Aorta (tissue), 5 donors: ENCODE results near the gene NOP9. TPM values are rescaled to one million over a fixed set of nuclear protein-coding genes. Genes with fewer than 3 reads are reported as not detected.
A peak's percentile ranks its signal among the peaks of the same experiment; 100 is the strongest.

Source experiments
- ATAC-seq: fragments of 200-7000 bp; cut with Tn5 transposase; one replicate; pipeline ENCODE4 v1.9.1; 2022; ENCODE audit warnings: moderate library complexity; ENCODE audit not compliant: low FRiP score
- DNase-seq, 2 donors: peaks; one replicate each; pipeline ENCODE4 v3.0.0-alpha.2; 2020
- H3K27ac ChIP-seq, 2 donors: one replicate each; pipeline ENCODE4 v1.5.1; 2013; ENCODE audit warnings: low read length in 2 of 2, mild to moderate bottlenecking in 2 of 2, moderate library complexity in 2 of 2, control low read depth in 1 of 2, inconsistent platforms in 1 of 2, low read depth in 1 of 2
- H3K27me3 ChIP-seq, 2 donors: one replicate each; pipeline ENCODE4 v1.6.1; 2013; ENCODE audit warnings: control low read depth in 1 of 2, low read length in 1 of 2, mild to moderate bottlenecking in 1 of 2, moderate library complexity in 1 of 2; ENCODE audit not compliant: insufficient read depth in 2 of 2, control insufficient read depth in 1 of 2
- H3K36me3 ChIP-seq, 2 donors: one replicate each; pipeline ENCODE4 v1.6.1; 2013; ENCODE audit warnings: control low read depth in 1 of 2, low read length in 1 of 2, mild to moderate bottlenecking in 1 of 2; ENCODE audit not compliant: insufficient read depth in 2 of 2, control insufficient read depth in 1 of 2
- H3K4me1 ChIP-seq, 2 donors: one replicate each; pipeline ENCODE4 v1.6.1; 2013; ENCODE audit warnings: low read length in 2 of 2, control low read depth in 1 of 2, mild to moderate bottlenecking in 1 of 2, moderate library complexity in 1 of 2; ENCODE audit not compliant: insufficient read depth in 2 of 2, control insufficient read depth in 1 of 2
- H3K4me3 ChIP-seq, 2 donors: one replicate each; pipeline ENCODE4 v1.5.1; 2013; ENCODE audit warnings: low read length in 2 of 2, control low read depth in 1 of 2, mild to moderate bottlenecking in 1 of 2
- H3K9me3 ChIP-seq: one replicate; pipeline ENCODE4 v1.6.1; 2013; ENCODE audit warnings: mild to moderate bottlenecking, low read length; ENCODE audit not compliant: control insufficient read depth
- WGBS, 2 donors: extraction: QIAGEN DNeasy Blood & Tissue Kit; methylation state at CpG; one replicate each; pipeline ENCODE4 v1.1.7; 2013; 5-methylcytosine and 5-hydroxymethylcytosine counted together
- intact Hi-C, 2 donors: fragments of 100-400 bp; cut with DNase I; formaldehyde crosslinking; loops; one replicate each; pipeline versions ENCODE4 v1.14.2 to v1.15.0; 2022
- polyA plus RNA-seq, 2 donors: library from polyadenylated mRNA; stranded (reverse); fragments of 200-250 nt; gene quantifications; one replicate each; pipeline ENCODE4 v1.2.3, GENCODE V29; 2013
- total RNA-seq, 2 donors: library from RNA; stranded (reverse); fragmentation: NEBNext Ultra II Directional; extraction: Animal tissue kit (Norgen Biotek cat#: 25700); gene quantifications; one replicate each; pipeline ENCODE4 v1.2.1, GENCODE V29; 2021
- donor health status: healthy with polysubstance abuse.
- donor health status: Bipolar disorder and iron deficiency.
- donor health status: DM: no; HTN: no; CAD: no.
- donor health status: DM: no; HTN: no; CAD: no.
- donor health status: DM: yes; HTN: yes; CAD: no.

The NOP9 gene
- total and polyA plus RNA-seq, 4 donors, result 7.9 to 19.9 (median 14.3) TPM

- H3K27me3 ChIP-seq, result no peaks in the 10 kb centered on the region
- no peak overlapping the region for H3K4me3 ChIP-seq
- H3K27ac ChIP-seq, result no peak overlapping the region
- intact Hi-C loops, result no loop called here
- H3K4me1 ChIP-seq, result no peaks in the 10 kb centered on the region
- 90% methylated on average over 19 of the region's 19 CpGs for WGBS, 2 donors
- H3K36me3 ChIP-seq, result peaks cover 0 to 1% of the 10 kb centered on the region in 2 donors
- ATAC-seq (no peak), DNase-seq (peak in 1 of 2 donors; percentile 68)
- H3K9me3 ChIP-seq, result no peaks in the 10 kb centered on the region
Measured at GRCh38 chr14:24261969-24262327, 37.7 kb upstream of the NOP9 start.

GRCh38 chr14:24262821-24263733 lies 36.6 kb upstream of the NOP9 start, which contains the start of gene TGM1:
TGM1 (minus strand) TSS chr14:24263177; CDS start chr14:24262352, 825 bp downstream.
- Histone ChIP-seq H3K27ac (no peak within 1 kb of the TSS), H3K36me3 (peaks cover 0 to 4% of the 10 kb centered on the region in 2 donors), H3K9me3 (no peaks in the 10 kb centered on the region), H3K4me1 (no peaks in the 10 kb centered on the region), H3K27me3 (no peaks in the 10 kb centered on the region), H3K4me3 (no peak within 1 kb of the TSS)
- DNase-seq, result peak in 1 of 2 donors; percentile 51
- 70 to 80% methylated on average over 14 of the region's 14 CpGs for WGBS, 2 donors
- no peak for ATAC-seq
- intact Hi-C loops, result no loop called here

GRCh38 chr14:24263848-24264247 lies 35.8 kb upstream of the NOP9 start:
- intact Hi-C loops, result no loop called here
- Histone ChIP-seq H3K9me3 (no peaks in the 10 kb centered on the region), H3K27ac (no peak overlapping the region), H3K4me1 (no peaks in the 10 kb centered on the region), H3K27me3 (no peaks in the 10 kb centered on the region), H3K36me3 (peaks cover 0 to 4% of the 10 kb centered on the region in 2 donors), H3K4me3 (no peak overlapping the region)
- no peak for ATAC-seq
- DNase-seq, result no peak
- 71 to 85% methylated on average over 6 of the region's 6 CpGs for WGBS, 2 donors

- intact Hi-C loops, result no loop called here
- 77% methylated on average over 6 of the region's 6 CpGs for WGBS, 2 donors
- ATAC-seq, result no peak
- peaks cover 0 to 4% of the 10 kb centered on the region in 2 donors for H3K36me3 ChIP-seq
- H3K4me3 ChIP-seq, result no peak overlapping the region
- peak in 1 of 2 donors; percentile 69 for DNase-seq
- no peak overlapping the region for H3K27ac ChIP-seq
- H3K9me3 ChIP-seq, result no peaks in the 10 kb centered on the region
- no peaks in the 10 kb centered on the region for H3K4me1 ChIP-seq
- H3K27me3 ChIP-seq, result no peaks in the 10 kb centered on the region
Measured at GRCh38 chr14:24264298-24264697, 35.4 kb upstream of the NOP9 start.

GRCh38 chr14:24266344-24267244 lies 33.1 kb upstream of the NOP9 start:
- intact Hi-C loops, result no loop called here
- no peaks in the 10 kb centered on the region for H3K4me1 ChIP-seq
- DNase-seq (peak in 1 of 2 donors; percentile 67), ATAC-seq (no peak)
- no peak overlapping the region for H3K4me3 ChIP-seq
- H3K9me3 ChIP-seq, result no peaks in the 10 kb centered on the region
- no peaks in the 10 kb centered on the region for H3K27me3 ChIP-seq
- H3K27ac ChIP-seq, result no peak overlapping the region
- 81 to 87% methylated on average over 18 of the region's 18 CpGs for WGBS, 2 donors
- H3K36me3 ChIP-seq, result peaks cover 0 to 4% of the 10 kb centered on the region in 2 donors

- Histone ChIP-seq H3K9me3 (no peaks in the 10 kb centered on the region), H3K27ac (no peak overlapping the region), H3K4me3 (no peak overlapping the region), H3K4me1 (no peaks in the 10 kb centered on the region), H3K27me3 (no peaks in the 10 kb centered on the region), H3K36me3 (peaks cover 0 to 4% of the 10 kb centered on the region in 2 donors)
- intact Hi-C loops, result no loop called here
- no peak for ATAC-seq
- no peak for DNase-seq
- WGBS, 2 donors, result 90 to 91% methylated on average over 9 of the region's 9 CpGs
Measured at GRCh38 chr14:24267516-24267915, 32.1 kb upstream of the NOP9 start.

- intact Hi-C loops, result no loop called here
- no peaks in the 10 kb centered on the region for H3K9me3 ChIP-seq
- DNase-seq (peak in 1 of 2 donors; percentile 39), ATAC-seq (no peak)
- no peak overlapping the region for H3K4me3 ChIP-seq
- no peak overlapping the region for H3K27ac ChIP-seq
- H3K4me1 ChIP-seq, result no peaks in the 10 kb centered on the region
- WGBS, 2 donors, result 89 to 91% methylated on average over 9 of the region's 9 CpGs
- H3K36me3 ChIP-seq, result peaks cover 0 to 4% of the 10 kb centered on the region in 2 donors
- no peaks in the 10 kb centered on the region for H3K27me3 ChIP-seq
Measured at GRCh38 chr14:24268225-24268624, 31.4 kb upstream of the NOP9 start.

GRCh38 chr14:24269368-24269767 lies 30.3 kb upstream of the NOP9 start:
- WGBS, 2 donors, result 94 to 95% methylated on average over 8 of the region's 8 CpGs
- Histone ChIP-seq H3K4me1 (no peaks in the 10 kb centered on the region), H3K27me3 (no peaks in the 10 kb centered on the region), H3K27ac (no peak overlapping the region), H3K36me3 (peaks cover 0 to 4% of the 10 kb centered on the region in 2 donors), H3K4me3 (no peak overlapping the region), H3K9me3 (no peaks in the 10 kb centered on the region)
- DNase-seq (peak in 1 of 2 donors; percentile 56), ATAC-seq (no peak)
- intact Hi-C loops, result no loop called here
